ENCODE results near the gene GOLGA8N.
A peak's percentile ranks its signal among the peaks of the same experiment; 100 is the strongest.

GRCh38 chr15:32651229-32651837, 58.1 kb downstream of the GOLGA8N start:
- TF ChIP-seq, protein P1, sequence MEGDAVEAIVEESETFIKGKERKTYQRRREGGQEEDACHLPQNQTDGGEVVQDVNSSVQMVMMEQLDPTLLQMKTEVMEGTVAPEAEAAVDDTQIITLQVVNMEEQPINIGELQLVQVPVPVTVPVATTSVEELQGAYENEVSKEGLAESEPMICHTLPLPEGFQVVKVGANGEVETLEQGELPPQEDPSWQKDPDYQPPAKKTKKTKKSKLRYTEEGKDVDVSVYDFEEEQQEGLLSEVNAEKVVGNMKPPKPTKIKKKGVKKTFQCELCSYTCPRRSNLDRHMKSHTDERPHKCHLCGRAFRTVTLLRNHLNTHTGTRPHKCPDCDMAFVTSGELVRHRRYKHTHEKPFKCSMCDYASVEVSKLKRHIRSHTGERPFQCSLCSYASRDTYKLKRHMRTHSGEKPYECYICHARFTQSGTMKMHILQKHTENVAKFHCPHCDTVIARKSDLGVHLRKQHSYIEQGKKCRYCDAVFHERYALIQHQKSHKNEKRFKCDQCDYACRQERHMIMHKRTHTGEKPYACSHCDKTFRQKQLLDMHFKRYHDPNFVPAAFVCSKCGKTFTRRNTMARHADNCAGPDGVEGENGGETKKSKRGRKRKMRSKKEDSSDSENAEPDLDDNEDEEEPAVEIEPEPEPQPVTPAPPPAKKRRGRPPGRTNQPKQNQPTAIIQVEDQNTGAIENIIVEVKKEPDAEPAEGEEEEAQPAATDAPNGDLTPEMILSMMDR (conservative IDR thresholded peaks at IDR 0.05; ENCODE audit: low read length) = peak; percentile 97
- TF ChIP-seq EZH2phosphoT487 (IDR thresholded peaks at IDR 0.05; ENCODE audit: borderline replicate concordance) = no peak
